ENCODE data around the gene GMPS.
"Not testable (repeated sequence)": the region's sequence is repeated elsewhere in the genome, so short reads cannot be mapped to it uniquely, and the experiment has no call there.

GMPS gene

GRCh38 chr3:155870133-155870944 is at the start of gene GMPS:
TSS of gene GMPS (plus strand) at chr3:155870650. CDS start at chr3:155870871, 221 bp downstream.
- peak; percentile 97 for DNase-seq (ENCODE audit: low spot score)

DNA sequence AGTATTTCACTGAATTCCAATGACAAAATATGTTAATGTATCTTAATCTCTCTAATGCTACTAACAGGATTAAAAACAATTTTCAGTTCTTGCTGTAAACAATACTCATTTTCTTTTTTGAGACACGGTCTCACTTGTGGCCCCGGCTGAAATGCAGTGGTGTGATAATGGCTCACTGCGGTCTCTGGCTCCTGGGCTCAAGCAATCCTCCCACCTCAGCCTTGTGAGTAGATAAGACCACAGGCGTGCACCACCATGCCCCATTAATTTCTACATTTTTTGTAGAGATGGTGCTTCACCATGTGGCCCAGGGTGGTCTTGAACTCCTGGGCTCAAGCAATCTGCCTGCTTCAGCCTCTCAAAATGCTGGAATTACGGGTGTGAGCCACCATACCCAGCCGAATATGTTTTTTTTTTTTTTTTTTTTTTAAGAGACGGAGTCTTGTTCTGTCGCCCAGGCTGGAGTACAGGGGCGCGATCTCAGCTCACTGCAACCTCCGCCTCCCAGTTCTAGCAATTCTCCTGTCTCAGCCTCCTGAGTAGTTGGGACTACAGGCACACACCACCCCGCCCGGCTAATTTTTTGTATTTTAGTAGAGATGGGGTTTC is 41.9 kb upstream of the GMPS start:
- not testable (repeated sequence) for DNase-seq (ENCODE audit: low spot score)

GRCh38 chr3:155835341-155836071 is 34.9 kb upstream of the GMPS start:
- DNase-seq (ENCODE audit: low spot score) = no peak

- DNase-seq (ENCODE audit: low spot score) = no peak
These were observed 26.9 kb upstream of the GMPS start for GRCh38 chr3:155843569-155843968.

GRCh38 chr3:155846119-155846518 is 24.3 kb upstream of the GMPS start:
- no peak for DNase-seq (ENCODE audit: low spot score)

GRCh38 chr3:155847993-155848392 is 22.5 kb upstream of the GMPS start:
- DNase-seq (ENCODE audit: low spot score) = no peak

DNA sequence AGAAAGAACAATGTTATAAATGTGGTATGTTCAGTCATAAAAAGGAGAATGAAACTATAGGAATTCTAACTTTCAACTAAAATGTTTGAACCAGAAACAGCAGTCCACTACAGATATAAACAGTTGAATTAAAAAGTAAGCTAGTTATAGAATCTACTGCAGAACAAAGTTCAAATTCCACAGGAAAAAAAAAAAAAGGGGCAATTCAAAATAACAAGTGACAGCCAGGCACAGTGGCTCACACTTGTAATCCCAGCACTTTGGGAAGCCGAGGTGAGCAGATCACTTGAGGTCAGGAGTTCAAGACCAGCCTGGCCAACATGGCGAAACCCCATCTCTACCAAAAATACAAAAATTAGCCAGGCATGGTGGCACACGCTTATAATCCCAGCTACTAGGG is 21.0 kb upstream of the GMPS start:
- not testable (repeated sequence) for DNase-seq (ENCODE audit: low spot score)

DNA sequence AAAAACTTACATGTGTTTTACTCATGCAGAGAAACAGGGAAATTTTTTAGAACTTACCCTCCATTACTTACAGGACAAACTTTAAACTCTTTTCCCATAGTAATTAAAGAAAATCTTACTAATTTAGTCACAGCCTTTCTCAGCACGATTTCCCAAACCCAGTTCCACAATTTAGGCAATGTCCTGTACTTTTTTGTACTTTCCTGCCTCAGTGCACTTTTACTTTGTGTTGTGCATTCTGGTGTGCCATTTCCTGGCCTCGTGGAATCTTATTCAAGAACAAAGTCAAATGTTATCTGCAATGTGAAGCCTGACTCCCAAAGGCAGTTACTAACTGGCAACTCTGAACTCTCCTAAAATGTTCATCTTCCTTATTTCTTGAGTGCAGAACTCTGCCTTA is 18.1 kb upstream of the GMPS start:
- DNase-seq (ENCODE audit: low spot score) = no peak

DNA sequence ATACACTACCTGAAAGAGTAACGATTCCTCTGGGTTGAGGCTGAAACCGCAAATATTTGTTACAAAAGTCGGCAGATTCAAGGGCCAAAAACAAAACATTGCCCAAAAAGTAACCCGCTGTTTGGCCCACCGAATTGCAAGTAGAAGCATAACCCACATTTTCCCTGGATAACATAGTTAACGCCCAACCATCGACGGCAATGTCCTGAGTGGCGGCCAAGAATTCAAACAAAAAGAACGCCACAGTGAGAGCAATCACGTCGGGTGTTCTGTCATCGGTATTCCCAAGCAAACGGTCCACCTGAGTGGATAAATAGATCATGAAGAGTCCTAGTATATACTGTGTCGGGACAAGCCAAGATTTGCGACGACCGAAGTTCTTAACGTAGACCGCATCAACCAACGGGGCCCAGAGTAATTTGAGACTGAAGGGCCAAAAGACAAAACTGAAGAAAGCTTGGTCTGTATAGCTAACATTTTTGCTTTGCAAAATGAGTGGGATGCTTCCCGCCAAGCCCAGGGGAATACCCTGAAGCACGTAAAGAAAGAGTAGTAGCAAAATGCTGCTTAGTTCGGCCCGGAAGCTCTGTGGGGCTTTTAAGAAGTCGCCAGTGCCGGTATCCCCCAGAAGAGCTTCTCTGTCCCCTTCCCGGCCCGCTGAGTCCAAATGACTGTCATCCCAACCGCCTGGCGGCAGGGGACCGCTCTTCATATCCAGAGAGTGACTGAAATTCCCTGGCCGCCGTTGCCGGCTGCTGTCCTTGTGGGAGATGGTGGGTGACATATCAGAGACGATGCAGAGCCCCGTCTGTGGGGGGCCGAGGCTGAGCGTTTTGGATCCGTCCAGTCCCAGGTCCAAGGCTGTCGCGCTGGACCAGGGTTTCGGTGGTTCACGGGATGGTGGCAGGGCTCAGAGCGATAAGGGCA is 17.0 kb upstream of the GMPS start:
- peak; percentile 21 for DNase-seq (ENCODE audit: low spot score)

- peak; percentile 98 for DNase-seq (ENCODE audit: low spot score)
These were observed 16.1 kb upstream of the GMPS start, which contains the start of gene SLC33A1 for GRCh38 chr3:155854141-155854940. TSS of gene SLC33A1 (minus strand) at chr3:155854427. CDS start at chr3:155853997, 430 bp downstream.

DNA sequence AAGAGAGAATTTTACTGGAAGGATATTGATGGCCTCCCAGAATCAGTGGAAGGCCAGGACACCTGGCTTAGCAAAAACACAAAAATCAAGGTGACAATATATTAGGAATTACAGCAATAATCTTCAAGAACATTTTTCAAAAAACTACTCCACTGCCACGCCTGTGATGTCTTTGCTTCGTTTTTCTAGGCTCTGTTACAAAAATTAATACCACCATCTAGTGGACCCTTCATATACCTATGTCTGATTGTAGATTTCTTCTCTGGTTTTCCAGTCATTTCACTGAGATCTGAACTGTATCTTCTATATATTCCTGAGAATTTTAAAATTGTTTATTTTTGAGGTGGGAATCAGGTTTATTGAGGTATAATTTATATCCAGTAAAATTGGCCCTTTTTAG is 10.6 kb upstream of the GMPS start:
- no peak for DNase-seq (ENCODE audit: low spot score)

DNA sequence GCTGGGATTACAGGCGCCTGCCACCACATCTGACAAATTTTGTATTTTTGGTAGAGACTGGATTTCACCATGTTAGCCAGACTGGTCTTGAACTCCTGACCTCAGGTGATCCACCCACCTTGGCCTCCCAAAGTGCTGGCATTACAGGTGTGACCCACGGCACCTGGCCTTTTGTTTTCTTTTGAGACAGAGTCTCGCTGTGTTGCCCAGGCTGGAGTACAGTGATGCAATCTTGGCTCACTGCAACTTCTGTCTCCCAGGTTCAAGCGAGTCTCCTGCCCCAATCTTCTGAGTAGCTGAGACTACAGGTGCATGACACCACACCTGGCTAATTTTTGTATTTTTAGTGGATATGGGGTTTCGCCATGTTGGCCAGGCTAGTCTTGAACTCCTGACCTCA is 10.0 kb upstream of the GMPS start:
- DNase-seq (ENCODE audit: low spot score) = not testable (repeated sequence)

DNA sequence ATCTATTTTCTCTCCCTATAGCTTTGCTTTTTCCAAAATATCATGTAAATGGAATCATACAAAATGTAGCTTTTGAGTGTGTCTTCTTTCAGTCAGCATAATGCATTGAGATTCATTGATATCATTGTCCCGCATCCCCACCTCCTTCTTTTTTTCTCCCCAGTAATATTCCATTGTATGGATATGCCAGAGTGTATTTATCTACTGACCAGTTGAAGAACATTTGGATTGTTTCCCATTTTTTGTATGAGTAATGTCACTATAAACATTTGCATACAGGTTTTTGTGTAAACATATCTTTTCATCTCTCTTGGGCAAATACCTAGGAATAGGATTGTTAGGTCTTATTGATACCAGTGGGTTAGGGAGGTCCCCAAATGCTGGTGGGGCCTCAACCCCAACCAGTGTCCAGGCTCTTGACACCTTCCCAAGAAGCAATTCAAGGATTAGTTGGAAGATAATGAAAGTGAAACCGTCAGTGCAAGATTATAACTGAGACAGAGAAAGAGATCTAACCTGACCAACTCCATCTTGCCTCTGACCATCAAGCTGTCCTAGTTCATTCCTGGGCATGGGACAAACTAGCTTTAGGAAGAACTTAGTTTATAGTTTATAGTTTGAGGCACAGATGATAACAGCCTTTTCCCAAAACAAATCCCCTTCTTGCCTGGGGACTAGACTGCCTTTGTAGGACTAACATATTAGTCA is 8.8 kb upstream of the GMPS start:
- no peak for DNase-seq (ENCODE audit: low spot score)

DNA sequence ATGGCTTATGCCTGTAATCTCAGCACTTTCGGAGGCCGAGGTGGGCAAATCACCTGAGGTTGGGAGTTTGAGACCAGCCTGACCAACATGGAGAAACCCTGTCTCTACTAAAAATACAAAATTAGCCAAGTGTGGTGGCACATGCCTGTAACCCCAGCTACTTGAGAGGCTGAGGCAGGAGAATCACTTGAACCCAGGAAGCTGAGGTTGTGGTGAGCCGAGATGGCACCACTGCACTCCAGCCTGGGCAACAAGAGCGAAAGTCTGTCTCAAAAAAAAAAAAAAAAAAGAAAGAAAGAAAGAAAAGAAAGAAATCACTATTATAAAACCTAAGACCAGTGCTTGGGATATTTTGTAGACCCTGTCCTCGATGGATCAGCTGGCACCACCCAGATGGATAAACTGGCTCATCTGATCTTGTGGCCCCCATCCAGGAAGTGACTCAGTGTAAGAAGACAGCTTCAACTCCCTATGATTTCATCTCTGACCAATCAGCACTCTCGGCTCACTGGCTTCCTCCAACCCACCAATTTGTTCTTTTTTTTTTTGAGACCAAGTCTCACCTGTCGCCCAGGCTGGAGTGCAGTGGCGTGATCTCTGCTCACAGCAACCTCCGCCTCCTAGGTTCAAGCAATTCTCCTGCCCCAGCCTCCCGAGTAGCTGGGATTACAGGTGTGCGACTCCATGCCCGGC is 8.0 kb upstream of the GMPS start:
- DNase-seq (ENCODE audit: low spot score) = not testable (repeated sequence)

GRCh38 chr3:155863072-155863784 is 7.2 kb upstream of the GMPS start:
- no peak for DNase-seq (ENCODE audit: low spot score)

DNA sequence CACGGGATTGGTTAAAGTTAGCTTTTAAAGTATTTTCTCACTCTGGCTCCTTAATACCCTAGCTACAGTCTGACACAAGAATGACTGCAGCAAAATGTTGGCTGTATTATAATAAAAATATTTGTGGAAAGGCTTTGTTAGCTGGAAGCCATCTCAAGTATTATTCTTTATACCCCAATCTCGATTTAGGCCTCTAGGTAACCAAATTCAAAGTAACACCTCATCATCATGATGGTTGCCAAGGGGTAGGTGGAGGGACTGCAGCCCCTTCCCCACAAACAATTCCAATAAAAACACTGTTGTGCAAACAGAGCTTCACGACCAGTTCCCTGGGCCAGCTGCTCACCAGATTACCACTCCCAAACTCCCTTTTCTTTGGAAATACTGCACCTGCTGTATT is 759 bp upstream of the GMPS start:
- peak; percentile 24 for DNase-seq (ENCODE audit: low spot score)

- peak; percentile 53 for DNase-seq (ENCODE audit: low spot score)
These were observed 695 bp downstream of the GMPS start for GRCh38 chr3:155870945-155871745.

DNA sequence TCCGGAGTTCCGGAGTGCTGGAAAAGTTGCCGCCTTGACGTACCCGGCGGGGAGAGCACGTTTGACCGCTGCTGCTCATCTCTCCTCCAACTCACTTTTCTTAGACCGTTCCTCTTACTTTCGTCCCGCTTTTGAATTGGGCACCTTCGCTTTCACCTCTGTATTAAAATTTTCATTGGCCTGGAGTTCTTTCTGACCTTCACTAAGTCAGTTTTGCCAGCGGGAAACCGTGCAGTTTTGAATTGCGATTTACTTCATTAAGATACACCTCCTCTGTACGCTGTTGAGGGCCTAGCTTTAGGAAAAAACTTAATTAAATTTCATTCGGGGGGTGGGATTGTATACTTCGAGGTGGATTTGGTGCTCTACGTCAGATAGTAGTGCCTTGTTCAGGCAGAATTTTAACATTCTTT is 1.3 kb downstream of the GMPS start:
- no peak for DNase-seq (ENCODE audit: low spot score)
